PC-3 (cell line): Measurements from ENCODE around the gene FSD1L. TPM values are rescaled to one million over a fixed set of nuclear protein-coding genes. Genes with fewer than 3 reads are reported as not detected.

Source experiments
- ATAC-seq: fragments of 200-7000 bp; cut with Tn5 transposase; 2 replicates; pipeline ENCODE4 v1.9.1; 2020; ENCODE audit warnings: mild to moderate bottlenecking, moderate library complexity
- BruUV-seq: library from RNA; stranded (reverse); fragments of 400-500 nt; replicated peaks from 2 replicates; lab custom pipeline; 2021; lab: Mats Ljungman, UMichigan
- CTCF ChIA-PET: fragments of 300-600 bp; sonication (Branson Sonifier 250); formaldehyde crosslinking; loops from one replicate; lab custom pipeline; 2022; ENCODE audit warnings: antibody characterized with exemption; lab: Charles Lee
- POLR2A ChIA-PET: fragments of 300-600 bp; sonication (Branson Sonifier 250); formaldehyde crosslinking; loops from one replicate; lab custom pipeline; 2022; ENCODE audit warnings: antibody characterized with exemption; ENCODE audit not compliant: unreplicated experiment; lab: Charles Lee
- DNase-seq: peaks from one replicate; pipeline ENCODE4 v3.0.0-alpha.2; 2015
- H2AFZ ChIP-seq: fragments of 300-600 bp; sonication (generic); 2 replicates; pipeline ENCODE4 v1.6.0; 2016; ENCODE audit warnings: antibody characterized with exemption, low read length
- H3F3A ChIP-seq: fragments of 300-600 bp; sonication (generic); one replicate; pipeline ENCODE4 v1.6.0; 2017; ENCODE audit warnings: antibody characterized with exemption, low read length, control low read depth, mild to moderate bottlenecking; ENCODE audit not compliant: unreplicated experiment
- H3K27ac ChIP-seq: fragments of 300-600 bp; sonication (generic); 2 replicates; pipeline ENCODE4 v1.5.1; 2016; ENCODE audit warnings: mild to moderate bottlenecking, low read length
- H3K27me3 ChIP-seq: fragments of 300-600 bp; sonication (generic); 2 replicates; pipeline ENCODE4 v1.6.1; 2016; ENCODE audit warnings: low read length, mixed read lengths
- H3K36me3 ChIP-seq: fragments of 300-600 bp; sonication (generic); 2 replicates; pipeline ENCODE4 v1.6.1; 2016; ENCODE audit warnings: low read depth, mixed run types, low read length, mixed read lengths
- H3K4me1 ChIP-seq: fragments of 300-600 bp; sonication (generic); 2 replicates; pipeline ENCODE4 v1.5.1; 2016; ENCODE audit warnings: low read length; ENCODE audit not compliant: insufficient read depth
- H3K4me2 ChIP-seq: fragments of 300-600 bp; sonication (generic); 2 replicates; pipeline ENCODE4 v1.6.0; 2016; ENCODE audit warnings: low read length
- H3K4me3 ChIP-seq: fragments of 300-600 bp; sonication (generic); 2 replicates; pipeline ENCODE4 v1.5.1; 2016; ENCODE audit warnings: mild to moderate bottlenecking, low read length, mixed read lengths
- H3K79me2 ChIP-seq: fragments of 300-600 bp; sonication (generic); 2 replicates; pipeline ENCODE4 v1.6.1; 2017; ENCODE audit warnings: low read length, mixed read lengths
- H3K9ac ChIP-seq: fragments of 300-600 bp; sonication (generic); 2 replicates; pipeline ENCODE4 v1.6.0; 2016; ENCODE audit warnings: mild to moderate bottlenecking, low read length
- H3K9me2 ChIP-seq: fragments of 300-600 bp; sonication (generic); replicated peaks from 2 replicates; pipeline ENCODE4 v1.6.1; 2016; ENCODE audit warnings: mixed run types, low read length, mixed read lengths
- H3K9me3 ChIP-seq: fragments of 300-600 bp; sonication (generic); 2 replicates; pipeline ENCODE4 v1.6.1; 2016; ENCODE audit warnings: low read length, mixed read lengths
- H4K20me1 ChIP-seq: fragments of 300-600 bp; sonication (generic); 2 replicates; pipeline ENCODE4 v1.6.1; 2016; ENCODE audit warnings: low read length, mixed read lengths
- CTCF ChIP-seq: fragments of 300-600 bp; sonication (generic); conservative IDR thresholded peaks from 2 replicates; pipeline ENCODE4 v1.5.1; 2017; ENCODE audit warnings: antibody characterized with exemption, low read depth, mild to moderate bottlenecking, low read length
- EZH2 ChIP-seq: fragments of 300-600 bp; sonication (generic); IDR thresholded peaks from one replicate; pipeline ENCODE4 v1.6.1; 2017; ENCODE audit warnings: antibody characterized with exemption, mild to moderate bottlenecking, low read length; ENCODE audit not compliant: unreplicated experiment
- EZH2phosphoT487 ChIP-seq: fragments of 300-600 bp; sonication (generic); IDR thresholded peaks from 2 replicates; pipeline ENCODE4 v1.6.1; 2018; ENCODE audit warnings: mild to moderate bottlenecking, antibody characterized with exemption, low read length, borderline replicate concordance
- intact Hi-C: fragments of 100-400 bp; cut with micrococcal nuclease; formaldehyde crosslinking; loops from 2 replicates; pipeline ENCODE4 v1.9.0; 2023
- total RNA-seq: library from RNA; depleted of rRNA; stranded (reverse); fragments of >200 nt; gene quantifications from 2 replicates; pipeline ENCODE4 v1.2.3, GENCODE V29; 2014

FSD1L gene
- total RNA-seq, 1 experiment from 2014 or later = 1.7 TPM

GRCh38 chr9:105502276-105502675 is 54.4 kb downstream of the FSD1L start:
- Histone ChIP-seq H2AFZ (no peak overlapping the region), H3K9ac (no peak overlapping the region), H4K20me1 (no peaks in the 10 kb centered on the region), H3K9me3 (no peaks in the 10 kb centered on the region), H3K4me3 (no peak overlapping the region), H3K27me3 (no peaks in the 10 kb centered on the region), H3K4me2 (no peak overlapping the region), H3K36me3 (no peaks in the 10 kb centered on the region), H3K79me2 (no peaks in the 10 kb centered on the region), H3K4me1 (no peaks in the 10 kb centered on the region; the same call in 1 of the 2 replicates), H3K9me2 (no peaks in the 10 kb centered on the region), H3K27ac (no peak overlapping the region), H3F3A (no peaks in the 10 kb centered on the region)
- no peak for TF ChIP-seq EZH2phosphoT487
- no peak for TF ChIP-seq EZH2
- no peak for TF ChIP-seq CTCF
- DNase-seq (no peak), ATAC-seq (no peak)
- intact Hi-C loops = no loop called here
- no TSS peak for BruUV-seq
- ChIA-PET CTCF (no interaction called here), POLR2A (no interaction called here)

- no peaks in the 10 kb centered on the region for H3K36me3 ChIP-seq
- no TSS peak for BruUV-seq
- H3K27ac ChIP-seq = no peak overlapping the region
- intact Hi-C loops = no loop called here
- H3K79me2 ChIP-seq = no peaks in the 10 kb centered on the region
- H3K9ac ChIP-seq = no peak overlapping the region
- H3K9me2 ChIP-seq = no peaks in the 10 kb centered on the region
- ChIA-PET POLR2A (no interaction called here), CTCF (no interaction called here)
- no peak overlapping the region for H3K4me2 ChIP-seq
- H3K4me3 ChIP-seq = no peak overlapping the region
- no peaks in the 10 kb centered on the region for H4K20me1 ChIP-seq
- H3K27me3 ChIP-seq = no peaks in the 10 kb centered on the region
- DNase-seq (peak; percentile 8), ATAC-seq (no peak)
- H3K4me1 ChIP-seq = no peaks in the 10 kb centered on the region; the same call in 1 of the 2 replicates
- no peaks in the 10 kb centered on the region for H3F3A ChIP-seq
- H3K9me3 ChIP-seq = no peaks in the 10 kb centered on the region
- no peak overlapping the region for H2AFZ ChIP-seq
- TF ChIP-seq CTCF = no peak
- no peak for TF ChIP-seq EZH2phosphoT487
- TF ChIP-seq EZH2 = no peak
Observed at GRCh38 chr9:105503881-105504280, 56.0 kb downstream of the FSD1L start.

GRCh38 chr9:105507096-105507790 is 59.4 kb downstream of the FSD1L start:
- H2AFZ ChIP-seq = no peak overlapping the region
- POLR2A ChIA-PET = no interaction called here
- no peaks in the 10 kb centered on the region for H3K36me3 ChIP-seq
- no peak overlapping the region for H3K4me2 ChIP-seq
- DNase-seq (no peak), ATAC-seq (no peak)
- no TSS peak for BruUV-seq
- no peaks in the 10 kb centered on the region for H3K9me2 ChIP-seq
- no peaks in the 10 kb centered on the region for H4K20me1 ChIP-seq
- H3K9ac ChIP-seq = no peak overlapping the region
- intact Hi-C loops = no loop called here
- no peaks in the 10 kb centered on the region for H3K9me3 ChIP-seq
- no peaks in the 10 kb centered on the region for H3F3A ChIP-seq
- no peaks in the 10 kb centered on the region for H3K79me2 ChIP-seq
- H3K27me3 ChIP-seq = no peaks in the 10 kb centered on the region
- CTCF ChIA-PET = no interaction called here
- H3K4me1 ChIP-seq = no peaks in the 10 kb centered on the region; the same call in 1 of the 2 replicates
- no peak overlapping the region for H3K27ac ChIP-seq
- no peak overlapping the region for H3K4me3 ChIP-seq
- TF ChIP-seq EZH2 (no peak), CTCF (no peak), EZH2phosphoT487 (no peak)
